ENCODE data around the gene PUS3.

DNA sequence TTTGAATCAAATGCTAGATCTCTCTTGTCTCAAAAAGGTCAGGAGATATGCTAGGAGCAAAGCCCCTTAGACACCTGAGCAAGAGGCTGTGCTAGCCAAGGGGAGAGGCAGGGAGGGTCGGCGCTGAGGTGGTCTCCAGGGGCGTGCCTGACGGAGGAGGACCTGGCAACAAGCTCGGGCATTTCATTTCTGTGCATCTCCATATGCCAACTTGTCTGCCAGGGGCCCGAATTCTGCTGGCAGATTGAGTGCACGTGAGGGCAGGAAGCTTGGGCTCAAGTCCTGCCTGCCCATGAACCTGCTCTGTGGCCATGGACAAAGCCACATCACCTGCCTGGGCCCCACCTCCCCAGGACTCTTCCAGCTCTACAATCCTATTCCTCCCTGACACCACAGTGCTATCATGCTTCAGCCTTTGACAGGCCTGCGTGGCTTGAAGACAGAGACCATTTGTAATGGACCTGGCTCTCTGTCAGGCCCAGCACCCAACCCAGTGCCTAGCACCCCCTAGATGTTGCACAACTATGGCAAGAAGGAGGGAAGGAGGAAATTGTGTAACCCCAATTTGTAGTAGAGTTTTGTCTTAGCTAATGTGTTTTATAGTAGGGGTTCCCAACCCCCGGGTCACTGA lies 26.6 kb upstream of the PUS3 start:
- no peak for TF ChIP-seq CTCF (IDR thresholded peaks at IDR 0.05)
- no peak for TF ChIP-seq POLR2A (IDR thresholded peaks at IDR 0.05)

Measured in lower leg skin (tissue), 3 donors.